NCI-H2107 treated with DMSO at 0.1 percent for 48 hours (cell line): Measurements from ENCODE around the gene FBXL19.
"Not testable (repeated sequence)": the region's sequence is repeated elsewhere in the genome, so short reads cannot be mapped to it uniquely, and the experiment has no call there.

Source experiments
- DNase-seq: peaks from one replicate; lab custom pipeline; 2025; ENCODE audit not compliant: unreplicated experiment; lab: John Stamatoyannopoulos, UW

FBXL19 gene, protein sequence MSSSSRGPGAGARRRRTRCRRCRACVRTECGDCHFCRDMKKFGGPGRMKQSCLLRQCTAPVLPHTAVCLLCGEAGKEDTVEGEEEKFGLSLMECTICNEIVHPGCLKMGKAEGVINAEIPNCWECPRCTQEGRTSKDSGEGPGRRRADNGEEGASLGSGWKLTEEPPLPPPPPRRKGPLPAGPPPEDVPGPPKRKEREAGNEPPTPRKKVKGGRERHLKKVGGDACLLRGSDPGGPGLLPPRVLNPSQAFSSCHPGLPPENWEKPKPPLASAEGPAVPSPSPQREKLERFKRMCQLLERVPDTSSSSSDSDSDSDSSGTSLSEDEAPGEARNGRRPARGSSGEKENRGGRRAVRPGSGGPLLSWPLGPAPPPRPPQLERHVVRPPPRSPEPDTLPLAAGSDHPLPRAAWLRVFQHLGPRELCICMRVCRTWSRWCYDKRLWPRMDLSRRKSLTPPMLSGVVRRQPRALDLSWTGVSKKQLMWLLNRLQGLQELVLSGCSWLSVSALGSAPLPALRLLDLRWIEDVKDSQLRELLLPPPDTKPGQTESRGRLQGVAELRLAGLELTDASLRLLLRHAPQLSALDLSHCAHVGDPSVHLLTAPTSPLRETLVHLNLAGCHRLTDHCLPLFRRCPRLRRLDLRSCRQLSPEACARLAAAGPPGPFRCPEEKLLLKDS

DNA sequence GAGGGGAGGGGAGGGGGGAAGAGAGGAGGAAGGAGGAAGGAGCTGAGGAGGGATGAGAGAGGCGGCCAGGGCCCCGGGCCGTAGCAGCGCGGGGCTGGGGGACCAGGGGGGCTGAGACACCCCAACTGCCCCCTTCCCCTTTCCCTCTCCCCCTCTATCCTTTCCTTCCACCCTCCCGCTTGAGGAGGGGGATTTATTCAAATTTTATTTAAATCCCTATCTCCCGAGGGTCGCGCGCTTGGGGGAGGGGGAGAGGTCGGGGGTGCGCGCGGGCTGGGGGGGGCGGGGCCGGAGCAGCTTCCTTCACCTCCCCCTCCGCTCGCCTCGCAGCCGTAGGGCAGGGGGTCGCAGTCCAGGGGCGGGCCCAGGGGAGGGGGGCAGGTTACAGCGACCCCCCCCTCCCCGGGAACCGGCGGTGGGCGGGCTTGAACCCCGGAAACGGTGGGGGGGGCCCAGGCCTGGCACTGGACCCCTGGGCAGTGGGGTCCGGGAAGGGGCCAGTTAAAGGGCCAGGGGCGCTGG is at the start of gene FBXL19:
TSS of gene FBXL19 (plus strand) at position 19 of the 522 bp plus-strand sequence. CDS start 2,183 bp downstream, outside the sequence.
- no peak for DNase-seq

DNA sequence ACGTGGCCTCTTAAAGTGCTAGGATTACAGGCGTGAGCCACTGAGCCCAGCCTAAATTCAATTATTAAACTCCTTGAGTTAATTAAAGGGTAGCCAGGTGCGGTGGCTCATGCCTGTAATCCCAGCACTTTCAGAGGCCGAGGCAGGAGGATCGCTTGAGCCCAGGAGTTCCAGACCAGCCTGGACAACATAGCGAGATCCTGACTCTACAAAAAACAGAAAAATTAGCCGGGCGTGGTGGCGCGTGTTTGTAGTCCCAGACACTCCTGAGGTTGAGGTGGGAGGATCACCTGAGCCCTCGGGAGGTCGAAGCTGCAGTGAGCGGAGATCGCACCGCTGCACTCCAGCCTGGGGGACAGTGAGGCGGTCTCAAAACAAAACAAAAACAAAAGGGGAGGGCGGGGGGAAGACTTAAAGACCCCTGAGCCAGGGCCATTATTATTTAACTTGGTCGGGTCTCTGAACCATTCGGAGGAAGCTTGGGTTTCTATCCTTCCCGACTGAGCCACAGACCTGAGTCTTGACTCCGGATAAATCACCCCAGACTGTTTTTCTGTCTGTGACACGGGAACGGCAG is 49.0 kb upstream of the FBXL19 start:
- no peak for DNase-seq

DNA sequence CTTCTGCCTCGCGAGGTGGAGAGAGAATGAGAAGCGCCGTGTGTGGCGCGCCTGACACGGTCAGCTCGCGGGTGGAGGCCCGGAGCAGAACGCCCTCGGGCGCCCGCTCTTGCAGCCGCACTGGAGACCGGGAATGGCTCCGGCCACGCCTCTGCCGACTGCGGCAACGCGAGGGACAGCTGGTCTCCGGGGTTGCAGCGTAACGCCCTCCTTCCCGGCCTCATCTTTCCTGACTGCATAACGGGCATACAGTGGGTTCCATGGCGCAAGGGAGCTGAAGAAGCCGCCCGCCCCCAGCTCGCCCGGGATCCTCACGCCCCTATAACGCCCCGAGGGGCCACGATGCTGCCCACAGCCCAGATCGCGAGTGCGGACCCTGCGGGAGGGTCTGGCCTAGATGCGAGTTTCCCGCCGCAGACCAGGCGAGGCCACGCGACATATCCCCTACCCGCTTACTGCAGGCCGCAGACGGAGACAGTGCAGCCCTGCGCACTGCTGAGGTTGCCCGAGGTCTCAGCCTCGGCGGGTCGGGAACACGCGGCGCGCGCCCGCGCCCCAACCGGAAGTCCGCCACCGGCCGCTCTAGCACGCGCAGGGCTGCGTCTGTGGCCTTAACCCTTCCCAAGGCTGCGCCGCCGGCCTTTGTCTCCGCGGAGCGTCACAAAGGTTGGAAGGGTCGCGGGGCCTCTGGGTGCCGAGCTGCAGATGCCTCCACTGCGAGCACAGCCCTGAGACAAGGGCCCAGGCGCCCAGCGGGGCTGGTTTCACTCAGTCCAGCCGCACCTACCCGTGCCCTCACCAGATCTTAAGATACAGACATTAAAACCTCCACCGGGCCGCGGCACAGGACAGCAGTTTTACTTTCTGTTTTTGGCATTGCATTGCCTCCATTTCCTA is 48.3 kb upstream of the FBXL19 start:
- peak; percentile 58 for DNase-seq

DNA sequence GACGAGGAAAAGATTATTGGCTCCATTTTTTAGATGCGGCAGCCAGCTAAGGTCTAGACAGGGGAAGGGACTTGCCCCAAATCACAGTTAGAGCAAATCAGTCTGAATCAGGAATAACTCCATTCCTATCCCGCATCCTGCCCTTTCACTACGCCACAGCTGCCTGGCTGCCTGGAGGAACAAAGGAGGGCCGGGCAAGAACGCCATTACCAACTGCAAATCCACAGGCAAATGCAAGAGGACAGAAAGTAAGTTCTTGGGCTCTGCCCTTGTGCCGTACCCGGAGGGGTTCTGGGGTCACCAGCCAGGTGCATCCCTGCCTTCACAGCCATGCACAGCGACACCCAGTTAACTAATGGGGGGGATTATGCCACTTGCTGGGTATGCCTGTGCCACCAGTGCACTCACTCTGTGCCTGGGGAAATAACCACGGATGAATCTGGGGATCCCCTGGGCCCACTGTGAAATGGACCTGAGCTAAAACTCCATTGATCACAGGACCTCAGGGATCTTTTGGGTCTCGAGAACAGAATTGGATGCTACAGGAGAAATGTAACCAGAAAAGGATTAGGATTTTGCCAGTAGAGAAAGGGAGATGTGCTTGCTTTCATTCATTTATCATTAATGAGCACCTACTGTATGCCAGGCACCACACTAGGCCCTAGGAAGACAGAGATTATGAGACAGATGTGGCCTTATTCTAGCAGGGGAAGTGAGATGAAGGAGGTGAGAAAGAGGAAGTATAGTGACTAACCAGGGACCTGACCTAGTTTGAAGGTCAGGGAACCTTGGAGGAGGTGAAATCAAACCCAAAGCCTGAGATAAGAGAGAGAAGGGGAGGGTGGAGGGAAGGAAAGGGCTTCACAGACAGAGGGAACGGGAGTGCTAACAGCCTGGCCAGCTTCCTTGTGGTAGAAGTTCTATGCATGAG is 47.2 kb upstream of the FBXL19 start:
- no peak for DNase-seq

DNA sequence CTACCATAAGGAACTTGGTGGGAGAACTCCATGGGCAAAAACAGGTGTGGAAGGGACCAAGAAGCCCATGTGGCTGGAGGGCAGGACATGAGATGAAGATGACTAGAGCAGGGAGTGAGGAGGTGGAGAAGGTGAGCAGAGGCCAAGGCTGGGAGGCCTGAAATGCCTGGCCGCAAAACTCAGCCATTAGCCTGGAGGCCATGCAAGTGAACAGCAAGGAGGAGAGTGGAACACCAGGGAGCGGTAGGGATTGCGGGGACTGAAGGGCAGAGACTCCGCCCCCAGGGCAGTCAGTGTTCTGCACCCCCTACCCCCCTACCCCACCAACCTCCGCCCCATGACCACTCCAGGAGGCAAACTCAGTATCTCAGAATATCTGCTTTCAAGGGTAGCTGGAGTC is 46.5 kb upstream of the FBXL19 start:
- DNase-seq: no peak

DNA sequence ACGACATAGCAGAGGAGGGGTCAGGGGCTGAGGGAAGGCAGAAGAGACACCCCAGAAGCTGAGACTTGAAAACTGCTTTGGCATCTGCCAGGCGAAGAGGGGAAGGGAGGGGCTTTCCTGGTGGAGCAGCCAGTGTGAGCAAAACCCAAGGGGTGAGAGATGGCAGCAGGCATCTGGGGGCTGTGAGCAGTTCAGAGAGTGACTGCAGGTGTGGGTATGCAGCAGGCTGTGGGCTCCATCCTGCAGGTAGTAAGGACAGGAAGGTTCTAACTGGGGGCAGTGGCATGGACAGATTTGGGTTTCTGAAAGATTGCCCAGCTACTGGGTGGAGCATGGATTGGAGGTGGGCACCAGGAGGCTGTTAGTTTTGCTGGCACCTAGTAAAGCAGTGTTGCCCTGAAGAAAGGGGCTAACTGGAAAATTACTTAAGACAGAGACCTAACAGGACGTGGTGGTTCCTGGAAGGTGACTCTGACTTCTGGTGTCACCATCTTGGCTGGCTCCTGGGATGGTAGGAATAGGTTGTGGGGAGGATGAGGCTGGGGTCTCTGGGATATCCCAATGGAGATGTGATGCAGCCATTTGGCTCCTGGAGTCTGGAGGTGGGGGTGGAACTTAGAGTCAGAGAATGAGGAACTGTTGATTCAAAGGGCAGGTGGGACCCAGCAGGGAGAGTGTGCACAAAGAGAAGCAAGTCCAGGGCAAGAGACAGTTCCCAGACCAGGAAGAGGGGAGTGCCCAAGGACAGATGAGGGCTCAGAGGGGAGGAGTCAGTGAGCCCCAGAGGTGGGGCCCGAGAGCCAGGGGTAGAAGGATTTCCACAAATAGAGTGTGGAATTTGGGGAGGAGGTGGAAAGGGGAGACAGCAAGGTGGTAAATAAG is 40.7 kb upstream of the FBXL19 start:
- no peak for DNase-seq

DNA sequence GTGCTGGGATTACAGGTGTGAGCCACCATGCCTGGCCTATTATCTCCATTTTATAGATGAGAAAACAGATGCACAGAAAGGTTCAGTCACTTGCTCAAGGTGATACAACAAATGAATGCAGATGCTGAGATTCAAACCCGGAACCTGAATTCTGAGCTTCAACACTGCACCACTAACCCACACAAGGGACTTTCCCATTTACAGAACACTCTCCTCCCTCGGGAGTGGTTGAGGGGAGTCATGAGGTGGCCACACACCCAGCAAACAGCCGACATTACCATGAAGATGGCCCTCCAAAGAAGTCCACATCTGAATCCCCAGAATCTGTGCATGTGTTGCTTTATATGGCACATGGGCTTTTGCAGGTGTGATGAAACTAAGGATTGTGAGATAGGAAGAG is 38.6 kb upstream of the FBXL19 start:
- DNase-seq: no peak

DNA sequence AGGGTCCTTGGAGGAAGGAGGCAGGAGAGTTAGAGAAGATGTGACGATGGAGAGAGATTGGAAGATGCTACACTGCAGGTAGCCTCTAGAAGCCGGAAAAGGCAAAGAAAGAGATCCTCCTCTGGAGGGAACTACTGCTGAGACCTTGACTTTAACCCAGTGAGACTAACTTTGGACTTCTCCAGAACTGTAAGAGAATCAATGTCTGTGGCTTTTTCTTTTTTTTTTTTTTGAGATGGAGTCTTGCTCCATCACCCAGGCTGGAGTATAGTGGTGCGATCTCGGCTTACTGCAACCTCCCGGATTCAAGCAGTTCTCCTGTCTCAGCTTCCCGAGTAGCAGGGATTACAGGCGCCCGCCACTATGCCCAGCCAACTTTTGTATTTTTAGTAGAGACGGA is 38.2 kb upstream of the FBXL19 start:
- no peak for DNase-seq

DNA sequence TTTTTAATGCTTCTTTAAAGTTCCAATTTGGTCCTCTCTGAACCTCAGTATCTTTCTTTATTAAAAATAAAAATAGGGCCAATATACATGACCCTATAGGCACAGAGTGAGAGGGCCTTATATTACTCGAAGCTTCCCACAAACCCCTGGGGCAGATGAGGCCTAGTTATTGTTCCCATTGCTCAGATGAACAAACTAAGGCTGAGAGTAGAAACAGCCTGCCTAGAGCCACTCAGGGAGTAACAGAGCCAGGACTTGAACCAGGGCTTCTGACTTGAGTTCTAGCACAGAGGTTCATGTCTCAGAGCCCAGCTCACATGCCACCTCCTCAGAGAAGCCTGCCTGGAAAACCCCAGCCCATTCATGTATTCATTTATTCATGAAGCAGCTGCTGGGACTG is 37.2 kb upstream of the FBXL19 start:
- DNase-seq: no peak

DNA sequence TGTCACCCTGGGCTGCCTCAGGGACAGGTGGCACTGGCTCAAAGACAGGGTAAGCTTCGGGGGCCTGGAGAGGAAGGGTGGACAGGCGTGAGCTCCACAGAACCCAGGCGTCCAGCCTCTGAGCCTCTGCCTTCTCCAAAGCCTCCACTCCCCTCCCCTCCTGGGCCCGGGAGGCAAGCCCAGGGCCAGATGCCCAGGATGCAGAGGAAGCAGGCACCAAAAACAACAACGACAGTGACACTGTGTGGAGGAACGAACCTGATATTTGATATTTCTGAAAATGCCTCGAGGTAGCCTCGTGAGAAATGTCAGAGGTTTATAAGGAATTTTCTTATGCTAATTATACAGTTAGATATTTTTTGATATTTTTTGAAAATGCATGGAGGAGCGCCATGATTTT is 35.4 kb upstream of the FBXL19 start:
- DNase-seq: no peak

DNA sequence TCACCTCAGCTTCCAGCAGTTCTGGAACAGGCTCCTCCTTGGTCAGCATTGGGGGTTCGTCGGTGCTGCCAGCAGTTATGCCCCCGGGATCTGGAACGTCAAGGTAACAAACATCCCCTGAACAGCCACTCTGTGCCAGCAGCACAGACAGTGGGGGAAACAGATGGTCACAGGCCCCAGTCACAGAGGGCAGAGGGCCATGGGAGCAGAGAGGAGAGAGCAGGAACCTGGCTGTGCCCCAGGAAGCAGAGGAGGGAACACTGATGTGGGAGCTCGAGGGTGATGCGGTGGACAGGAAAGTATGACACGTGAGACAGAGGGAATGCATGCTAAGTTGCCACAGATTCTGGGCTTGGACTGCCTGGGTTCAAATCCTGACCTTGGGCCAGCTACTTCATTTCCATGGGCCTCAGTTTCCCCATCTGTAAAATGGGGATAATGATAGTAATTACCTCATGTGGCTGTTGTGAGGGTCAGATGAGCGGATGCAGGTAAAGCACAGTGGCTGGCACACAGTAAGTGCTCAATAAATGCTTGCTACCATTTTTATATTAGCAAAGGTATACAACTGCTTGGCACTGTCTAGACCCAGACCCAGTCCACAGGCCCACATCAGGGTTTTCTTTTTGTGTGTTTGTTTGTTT is 34.4 kb upstream of the FBXL19 start:
- no peak for DNase-seq

DNA sequence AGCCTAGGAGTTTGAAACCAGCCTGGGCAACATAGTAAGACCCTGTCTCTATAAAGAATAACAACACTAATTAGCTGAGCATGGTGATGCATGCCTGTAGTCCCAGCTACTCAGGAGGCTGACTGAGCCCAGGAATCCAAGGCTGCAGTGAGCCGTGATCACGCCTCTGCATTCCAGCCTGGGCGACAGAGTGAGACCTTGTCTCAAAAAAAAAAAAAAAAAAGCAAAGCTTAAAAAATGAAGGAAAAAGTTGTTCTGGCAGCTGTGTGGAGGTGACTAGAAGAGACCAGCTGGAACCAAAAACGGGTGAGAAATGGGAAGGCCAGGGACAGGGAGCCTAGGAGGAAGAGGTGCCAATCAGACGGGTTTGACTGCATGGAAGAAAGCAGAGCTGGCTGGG is 33.7 kb upstream of the FBXL19 start:
- DNase-seq: no peak

DNA sequence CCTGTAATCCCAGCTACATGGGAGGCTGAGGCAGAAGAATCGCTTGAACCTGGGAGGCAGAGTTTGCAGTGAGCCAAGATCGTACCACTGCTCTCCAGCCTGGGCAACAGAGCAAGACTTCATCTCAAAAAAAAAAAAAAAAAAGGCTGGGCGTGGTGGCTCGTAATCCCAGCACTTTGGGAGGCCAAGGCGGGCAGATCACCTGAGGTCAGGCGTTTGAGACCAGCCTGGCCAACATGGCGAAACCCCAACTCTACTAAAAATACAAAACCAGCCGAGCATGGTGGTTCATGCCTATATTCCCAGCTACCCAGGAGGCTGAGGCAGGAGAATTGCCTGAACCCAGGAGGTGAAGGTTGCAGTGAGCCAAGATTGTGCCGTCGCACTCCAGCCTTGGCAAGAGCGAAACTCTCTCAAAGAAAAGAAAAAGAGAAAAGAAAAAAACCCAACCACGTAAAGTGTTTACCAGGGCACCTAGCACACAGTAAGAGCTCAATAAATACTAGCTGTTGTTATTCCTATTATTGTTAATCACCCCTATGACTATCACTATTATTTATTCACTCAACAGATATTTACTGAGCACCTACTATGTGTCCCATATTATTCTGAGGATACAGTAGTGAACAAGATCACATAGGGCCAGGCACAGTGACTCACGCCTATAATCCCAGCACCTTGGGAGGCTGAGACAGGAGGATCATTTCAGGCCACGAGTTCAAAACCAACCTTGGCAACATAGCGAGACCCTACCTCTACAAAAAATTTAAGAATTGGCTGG is 32.1 kb upstream of the FBXL19 start:
- DNase-seq: not testable (repeated sequence)

DNA sequence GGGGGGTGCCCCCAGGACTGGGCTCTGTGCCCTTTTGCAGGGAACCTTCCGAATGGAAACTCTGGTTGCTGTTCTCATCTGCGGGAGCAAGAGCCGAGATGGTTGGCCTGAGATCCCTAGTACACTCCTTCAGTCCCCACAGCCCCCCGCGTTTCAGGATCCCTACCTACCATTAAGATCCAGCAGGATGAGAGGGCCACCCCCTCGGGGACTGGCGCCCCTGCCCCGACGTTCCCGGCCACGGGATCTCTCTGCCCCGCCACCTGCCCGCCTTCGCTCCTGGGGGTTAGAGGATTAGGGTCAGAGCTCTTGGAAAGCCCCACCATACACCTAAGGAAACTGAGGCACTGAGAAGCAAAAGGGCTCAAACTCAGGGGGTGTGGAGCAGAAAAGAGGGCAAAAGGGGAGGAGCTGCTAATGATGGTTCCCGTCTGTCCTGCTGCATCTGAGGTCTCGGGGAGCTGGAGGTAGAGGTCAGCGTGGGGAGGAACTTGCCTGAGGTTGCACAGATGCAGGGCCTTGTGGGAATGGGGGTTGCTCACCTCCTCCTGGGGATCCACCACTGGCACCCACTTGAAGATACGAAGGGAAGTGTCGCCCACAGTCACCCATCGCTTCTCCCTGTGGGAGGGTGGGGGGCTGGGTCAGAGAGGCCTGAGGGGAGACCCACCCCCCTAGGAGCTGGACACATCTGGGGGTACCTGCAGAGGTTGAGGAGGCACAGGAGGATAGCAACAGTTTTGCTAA is 30.5 kb upstream of the FBXL19 start:
- no peak for DNase-seq

DNA sequence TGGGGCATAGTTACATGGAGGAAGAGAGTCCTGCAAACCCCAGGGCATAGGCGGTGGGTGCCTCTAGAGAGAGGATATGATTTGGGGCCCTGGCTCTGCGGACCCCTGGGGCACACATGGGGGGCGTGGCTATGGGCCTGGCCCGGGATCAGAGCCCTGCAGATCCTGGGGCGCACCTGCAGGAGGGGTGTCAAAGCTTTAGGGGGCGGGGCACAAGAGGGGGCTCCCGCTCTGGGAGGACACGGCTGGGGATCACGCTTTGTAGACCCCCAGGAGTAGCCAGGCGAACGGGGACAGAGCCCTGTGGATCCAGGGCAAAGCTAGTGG is 30.0 kb upstream of the FBXL19 start:
- DNase-seq: no peak

DNA sequence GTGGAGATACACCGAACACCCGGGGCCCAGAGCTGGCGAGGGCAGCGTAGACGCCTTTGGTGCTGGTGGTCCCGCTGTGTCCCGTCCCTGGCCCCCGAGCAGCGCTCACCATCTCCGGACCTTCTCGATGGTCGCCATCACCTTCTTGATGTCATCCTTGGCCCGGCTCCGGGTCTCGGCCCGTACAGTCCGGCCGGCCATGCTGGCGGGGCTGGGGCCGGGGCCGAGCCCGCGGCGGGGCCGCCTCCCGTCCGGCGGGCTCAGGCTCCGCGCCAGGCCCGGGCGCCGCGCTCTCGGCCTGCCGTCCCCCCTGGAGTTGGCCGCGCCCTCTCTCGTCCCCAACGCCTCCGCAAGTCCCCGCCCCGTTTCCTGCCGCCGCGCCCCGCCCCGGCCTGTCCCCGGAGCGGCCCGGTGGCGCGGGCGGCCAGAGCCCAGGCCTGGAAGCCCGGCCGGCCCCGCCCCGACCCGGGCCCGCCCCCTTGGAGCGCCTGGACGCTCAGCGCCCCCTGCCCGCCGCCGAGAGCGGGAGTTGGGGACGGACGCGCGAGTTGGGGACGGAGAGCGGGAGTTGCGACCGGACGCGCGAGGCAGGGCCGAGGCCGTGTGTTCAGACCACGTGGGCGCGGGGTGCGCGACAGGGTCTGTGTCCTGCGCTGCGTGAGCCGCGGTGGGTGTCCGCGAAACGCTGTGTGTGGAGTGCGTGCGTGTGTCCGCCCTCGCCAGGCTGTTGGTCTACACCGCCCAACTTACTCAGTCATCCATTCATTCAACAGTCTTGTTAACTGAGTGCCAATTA is 29.4 kb upstream of the FBXL19 start, which contains the start of gene BCL7C:
TSS of gene BCL7C (minus strand) at position 334 of the 796 bp plus-strand sequence. CDS start at position 201, 133 bp downstream.
- DNase-seq: peak; percentile 41
